HepG2 (cell line): ENCODE measurements around the gene ZBTB32. TPM values are rescaled to one million over a fixed set of nuclear protein-coding genes. Genes with fewer than 3 reads are reported as not detected.

ENCODE experiments used
- ATAC-seq: fragments of 200-7000 bp; cut with Tn5 transposase; 3 replicates; pipeline ENCODE4 v1.9.1; 2020; ENCODE audit warnings: mild to moderate bottlenecking, moderate library complexity
- BruUV-seq: library from RNA; stranded (reverse); fragments of 400-500 nt; replicated peaks from 2 replicates; lab custom pipeline; 2021; lab: Mats Ljungman, UMichigan
- CTCF ChIA-PET: fragments of 300-600 bp; formaldehyde crosslinking; extraction: SDS; loops from one replicate; lab custom pipeline; 2021; ENCODE audit warnings: low total read pairs, inconsistent platforms, low intra/inter-chr PET ratio; lab: Yijun Ruan, JAX
- POLR2A ChIA-PET: fragments of 350-600 bp; sonication (Branson Sonifier 250); formaldehyde crosslinking; loops from one replicate; lab custom pipeline; 2020; ENCODE audit warnings: antibody characterized with exemption, inconsistent platforms; lab: Yijun Ruan, JAX
- DNase-seq: peaks from one replicate; pipeline ENCODE4 v3.0.0-alpha.2; 2015; ENCODE audit warnings: low spot score
- FAIRE-seq: peaks from 3 replicates; lab custom pipeline; 2011; peaks lifted over from hg19 to GRCh38; lab: Jason Lieb, UNC
- H2AFZ ChIP-seq: one replicate; pipeline ENCODE4 v1.6.1; 2011; ENCODE audit warnings: low read length, inconsistent platforms
- H3K27ac ChIP-seq: fragments of 300-600 bp; 3 replicates; pipeline ENCODE4 v1.8.0; 2011; ENCODE audit warnings: mixed run types, mild to moderate bottlenecking, mixed read lengths, low read length, inconsistent platforms; ENCODE audit not compliant: insufficient read depth; ENCODE audit errors: extremely low read length
- H3K27me3 ChIP-seq, 2 experiments: fragments of 200-600 bp in 1 of 2; 2 replicates in 1 of 2; 3 replicates in 1 of 2; pipeline versions ENCODE4 v1.6.0 to v1.8.0; 2011; ENCODE audit warnings: low read length in 2 of 2, mild to moderate bottlenecking in 2 of 2, moderate library complexity in 2 of 2, inconsistent platforms in 1 of 2; ENCODE audit not compliant: insufficient read depth in 2 of 2, control insufficient read depth in 1 of 2
- H3K36me3 ChIP-seq, 2 experiments: fragments of 200-600 bp in 1 of 2; replicated peaks in 1 of 2; 2 replicates in 1 of 2; 3 replicates in 1 of 2; pipeline versions ENCODE4 v1.5.1 to v1.8.0; 2011; ENCODE audit warnings: low read length in 2 of 2, inconsistent platforms in 1 of 2; ENCODE audit not compliant: insufficient read depth in 2 of 2, control insufficient read depth in 1 of 2
- H3K4me1 ChIP-seq: 2 replicates; pipeline ENCODE4 v1.5.1; 2012; ENCODE audit warnings: low read length, inconsistent platforms; ENCODE audit not compliant: insufficient read depth
- H3K4me2 ChIP-seq: 2 replicates; pipeline ENCODE4 v1.6.0; 2011; ENCODE audit warnings: low read depth, low read length, inconsistent platforms
- H3K4me3 ChIP-seq, 3 experiments: fragments of 200-600 bp in 1 of 3; sonication (generic), shearing (Covaris generic) in 1 of 3; replicated peaks in 1 of 3; 2 replicates each; pipeline ENCODE4 v1.5.1; 2011 to 2016; ENCODE audit warnings: low read length in 3 of 3, inconsistent platforms in 2 of 3, low read depth in 2 of 3, mild to moderate bottlenecking in 2 of 3, control low read depth in 1 of 3, mixed read lengths in 1 of 3; ENCODE audit not compliant: insufficient read depth in 1 of 3
- H3K79me2 ChIP-seq: one replicate; pipeline ENCODE4 v1.6.1; 2011; ENCODE audit warnings: low read length, inconsistent platforms; ENCODE audit not compliant: insufficient read depth
- H3K9ac ChIP-seq: 2 replicates; pipeline ENCODE4 v1.6.0; 2011; ENCODE audit warnings: mild to moderate bottlenecking, low read depth, low read length, inconsistent platforms; ENCODE audit not compliant: insufficient read depth
- H3K9me3 ChIP-seq: 2 replicates; pipeline ENCODE4 v1.5.1; 2012; ENCODE audit warnings: mild to moderate bottlenecking, low read length
- H4K20me1 ChIP-seq: 2 replicates; pipeline ENCODE4 v1.6.0; 2011; ENCODE audit warnings: inconsistent platforms, mild to moderate bottlenecking, low read length, moderate library complexity; ENCODE audit not compliant: insufficient read depth
- BORCS8-MEF2B ChIP-seq: sonication (generic); formaldehyde crosslinking; IDR thresholded peaks from 2 replicates; pipeline ENCODE4 v1.8.0; 2022; ENCODE audit warnings: mild to moderate bottlenecking, missing genetic modification reagents
- ETS1 ChIP-seq: sonication (generic); formaldehyde crosslinking; IDR thresholded peaks from 2 replicates; pipeline ENCODE4 v1.4.0; 2020; ENCODE audit warnings: missing genetic modification reagents
- GABPB1 ChIP-seq: IDR thresholded peaks from 2 replicates; pipeline ENCODE4 v1.6.1; 2016; ENCODE audit warnings: mild to moderate bottlenecking, missing genetic modification reagents, moderate library complexity, missing compliant biosample characterization
- GMEB1 ChIP-seq: sonication (generic); formaldehyde crosslinking; IDR thresholded peaks from 2 replicates; pipeline ENCODE4 v1.5.1; 2020; ENCODE audit warnings: missing genetic modification reagents, mild to moderate bottlenecking, borderline replicate concordance
- GPN1 ChIP-seq: sonication (generic); formaldehyde crosslinking; IDR thresholded peaks from 2 replicates; pipeline ENCODE4 v1.5.1; 2020; ENCODE audit warnings: missing genetic modification reagents, borderline replicate concordance
- IRF2 ChIP-seq: IDR thresholded peaks from 2 replicates; pipeline ENCODE4 v1.6.1; 2018; ENCODE audit warnings: missing genetic modification reagents, missing compliant biosample characterization
- SP1 ChIP-seq, 2 experiments: fragments of 450-650 bp in 1 of 2; sonication (generic) in 1 of 2; formaldehyde crosslinking in 1 of 2; IDR thresholded peaks; 2 replicates each; pipeline versions ENCODE4 v1.4.0 to v1.6.1; 2016 to 2020; ENCODE audit warnings: missing genetic modification reagents in 1 of 2
- UBTF ChIP-seq: sonication (generic); formaldehyde crosslinking; IDR thresholded peaks from 2 replicates; pipeline ENCODE4 v1.4.0; 2020; ENCODE audit warnings: mild to moderate bottlenecking, missing genetic modification reagents
- ZMAT5 ChIP-seq: sonication (generic); formaldehyde crosslinking; IDR thresholded peaks from 2 replicates; pipeline ENCODE4 v1.5.0; 2020; ENCODE audit warnings: mild to moderate bottlenecking, low read depth, missing genetic modification reagents, borderline replicate concordance
- ZNF275 ChIP-seq: sonication (generic); formaldehyde crosslinking; IDR thresholded peaks from 2 replicates; pipeline ENCODE4 v1.8.0; 2022; ENCODE audit warnings: missing genetic modification reagents, mild to moderate bottlenecking, inconsistent platforms, borderline replicate concordance
- ZNF354B ChIP-seq: sonication (generic); formaldehyde crosslinking; IDR thresholded peaks from 2 replicates; pipeline ENCODE4 v1.8.0; 2022; ENCODE audit warnings: mild to moderate bottlenecking, missing genetic modification reagents
- WGBS: methylation state at CpG from one replicate; pipeline ENCODE4 v1.1.6; 2017; ENCODE audit warnings: low lambda C conversion rate; 5-methylcytosine and 5-hydroxymethylcytosine counted together
- in situ Hi-C: cut with HindIII; loops from 2 replicates; pipeline ENCODE4 v1.10.0; 2017; ENCODE audit warnings: low pct_unique_long_range_greater_than_20kb; ENCODE audit not compliant: extremely low pct_ligation_motif_present
- intact Hi-C: fragments of 100-400 bp; cut with micrococcal nuclease; formaldehyde crosslinking; loops from one replicate; pipeline ENCODE4 v1.10.0; 2022; ENCODE audit not compliant: unreplicated experiment
- polyA plus RNA-seq, 8 experiments: library from polyadenylated mRNA; depleted of rRNA in 3 of 8; stranded (reverse) in 7 of 8; unstranded in 1 of 8; fragments of >200 nt; fragmentation: Illumina TruSeq in 4 of 8; extraction: Trizol in 4 of 8; gene quantifications; 2 replicates each; pipeline versions ENCODE4 v1.2.1 to v1.2.3, GENCODE V29; 2011 to 2016; ENCODE audit warnings: low read depth in 4 of 8, missing spikeins in 1 of 8, mixed read lengths in 1 of 8; ENCODE audit not compliant: insufficient read depth in 1 of 8
- total RNA-seq, 5 experiments: library from RNA; depleted of rRNA; stranded (reverse); fragments of >200 nt; fragmentation: Illumina TruSeq; extraction: Trizol; gene quantifications; 2 replicates each; pipeline ENCODE4 v1.2.3, GENCODE V29; 2016; ENCODE audit warnings: low read depth in 1 of 5

ZBTB32 gene
- total and polyA plus RNA-seq, 2 of the 13 experiments (the other 11 are each of a cell fraction or from before 2014, with no cell fraction given) = not detected

- peak; percentile 88 for TF ChIP-seq UBTF
Observed at GRCh38 chr19:35716801-35717664, 12.7 kb downstream of the ZBTB32 start (continued).

GRCh38 chr19:35717665-35718344, 13.4 kb downstream of the ZBTB32 start, which contains the start of gene KMT2B:
Gene KMT2B, plus strand, starts transcription at chr19:35718003. Its CDS starts 16 bp downstream, at chr19:35718019.
- intact Hi-C loops (loop anchor here (1.0 to 2.0 kb wide), 2 partner anchors 23 to 169 kb away; no protein-coding TSS in a partner anchor), in situ Hi-C loops (loop anchor here (5.0 kb wide), 1 partner anchor 171 kb away; the partner anchor contains the start of gene TMEM147)
- Histone ChIP-seq H3K4me1 (peaks cover 34% of the 10 kb centered on the region), H3K27ac (peak within 1 kb of the TSS; percentile 78), H3K9me3 (no peaks in the 10 kb centered on the region), H3K4me2 (peak within 1 kb of the TSS; percentile 96), H3K27me3 (no peaks in the 10 kb centered on the region), H3K4me3 (peak within 1 kb of the TSS; percentile 93 to 99 (median 97)), H3K36me3 (peaks cover 10 to 23% of the 10 kb centered on the region in 2 experiments), H3K79me2 (peaks cover 21% of the 10 kb centered on the region), H2AFZ (peak within 1 kb of the TSS; percentile 12), H3K9ac (peak within 1 kb of the TSS; percentile 88), H4K20me1 (peaks cover 8% of the 10 kb centered on the region)
- POLR2A ChIA-PET = interaction anchor here (2.0 to 4.6 kb wide), 3 partner anchors 21 to 30 kb away, joined by 11 to 69 read pairs (median 19); partner anchors contain the start of genes LIN37, PSENEN and U2AF1L4
- DNase-seq = no peak
- CTCF ChIA-PET = interaction anchor here (1.2 to 7.0 kb wide), 6 partner anchors 16 to 214 kb away, joined by 3 to 201 read pairs (median 8); no protein-coding TSS in a partner anchor
- FAIRE-seq = no peak
- WGBS = 2% methylated on average over 10 of the region's 109 CpGs
- BruUV-seq = no TSS peak
- no peak for ATAC-seq
- no peak for TF ChIP-seq ZNF275 (CRISPR knock-in tag)
- TF ChIP-seq ETS1 (CRISPR knock-in tag) = 0 out of 2 replicates have a peak, but pooled peaks have one; percentile 4
- TF ChIP-seq GMEB1 (CRISPR knock-in tag) = peak; percentile 26
- TF ChIP-seq ZNF354B = no peak
- TF ChIP-seq GPN1 (CRISPR knock-in tag) = no peak
- peak; percentile 72 for TF ChIP-seq GABPB1 (CRISPR knock-in tag)
- 0 out of 2 replicates have a peak, but pooled peaks have one; percentile 1 for TF ChIP-seq IRF2 (CRISPR knock-in tag)
- TF ChIP-seq ZMAT5 (CRISPR knock-in tag) = no peak
- TF ChIP-seq BORCS8-MEF2B (CRISPR knock-in tag) = no peak
- no peak for TF ChIP-seq SP1 (IDR thresholded peaks at IDR 0.05)
- TF ChIP-seq SP1 (CRISPR knock-in tag; IDR thresholded peaks at IDR 0.05) = peak; percentile 23; the same call in 1 of the 2 replicates
